Activated B cell treated with CpG ODN at 0.5 μM for 24 hours (primary cell): ENCODE results near the gene TBX3. TPM values are rescaled to one million over a fixed set of nuclear protein-coding genes. Genes with fewer than 3 reads are reported as not detected.

Source experiments
- ATAC-seq: fragments of 200-7000 bp; cut with Tn5 transposase; one replicate; pipeline ENCODE4 v1.10.0; 2021; ENCODE audit warnings: low read depth, mild to moderate bottlenecking, moderate library complexity
- CTCF ChIA-PET: fragments of 350-600 bp; sonication (Branson Sonifier 250); formaldehyde crosslinking; loops from one replicate; lab custom pipeline; 2021; ENCODE audit warnings: antibody characterized with exemption; lab: Charles Lee
- POLR2A ChIA-PET: fragments of 350-600 bp; sonication (Branson Sonifier 250); formaldehyde crosslinking; loops from one replicate; lab custom pipeline; 2021; ENCODE audit warnings: antibody characterized with exemption; lab: Charles Lee
- DNase-seq: peaks from one replicate; pipeline ENCODE4 v3.0.0; 2022
- H3K27ac Mint-ChIP-seq: one replicate; pipeline ENCODE4 v1.8.0; 2020; ENCODE audit warnings: mixed read lengths
- H3K27me3 Mint-ChIP-seq: one replicate; pipeline ENCODE4 v1.8.0; 2021; ENCODE audit warnings: mixed read lengths
- H3K36me3 Mint-ChIP-seq: one replicate; pipeline ENCODE4 v1.8.0; 2021; ENCODE audit warnings: low read depth, mixed read lengths
- H3K4me1 Mint-ChIP-seq: one replicate; pipeline ENCODE4 v1.8.0; 2021; ENCODE audit warnings: mixed read lengths
- H3K4me3 Mint-ChIP-seq: one replicate; pipeline ENCODE4 v1.8.0; 2020; ENCODE audit warnings: mild to moderate bottlenecking, mixed read lengths
- H3K9me3 Mint-ChIP-seq: one replicate; pipeline ENCODE4 v1.8.0; 2020; ENCODE audit warnings: mixed read lengths
- intact Hi-C: fragments of 100-400 bp; cut with micrococcal nuclease; formaldehyde crosslinking; loops from one replicate; pipeline ENCODE4 v1.15.1; 2024
- total RNA-seq: library from RNA; stranded (reverse); gene quantifications from 2 replicates; pipeline ENCODE4 v1.2.3, GENCODE V29; 2022
- TF ChIP-seq, protein P1 (sequence below): fragments of 200-600 bp; IDR thresholded peaks from one replicate; pipeline ENCODE4 v1.8.0; 2022; ENCODE audit warnings: antibody characterized with exemption, mild to moderate bottlenecking

Gene TBX3
- total RNA-seq, 1 donor from 2014 or later, result not detected

DNA sequence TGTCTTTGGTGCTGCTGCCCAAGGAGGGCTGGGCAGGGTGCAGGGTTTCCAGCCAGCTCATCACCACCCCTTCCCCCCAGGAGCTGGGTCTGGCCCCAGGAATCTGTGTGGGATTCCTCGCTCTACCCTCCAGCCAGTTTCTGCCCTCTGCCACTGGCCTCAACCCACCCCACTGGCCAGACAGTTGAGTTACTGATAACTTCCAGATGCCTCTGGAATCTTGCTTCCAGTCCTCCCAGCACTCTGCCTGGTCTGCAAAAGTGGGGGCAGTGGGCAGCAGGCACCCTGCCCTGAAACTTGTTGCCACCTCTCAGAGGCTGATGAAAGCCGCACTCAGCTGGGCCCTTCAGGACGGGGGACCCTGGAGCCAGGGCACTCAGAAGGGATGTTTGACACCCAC is 20.1 kb upstream of the TBX3 start:
- ATAC-seq (no peak), DNase-seq (no peak)
- no peak overlapping the region for H3K4me3 Mint-ChIP-seq
- TF ChIP-seq, protein P1, sequence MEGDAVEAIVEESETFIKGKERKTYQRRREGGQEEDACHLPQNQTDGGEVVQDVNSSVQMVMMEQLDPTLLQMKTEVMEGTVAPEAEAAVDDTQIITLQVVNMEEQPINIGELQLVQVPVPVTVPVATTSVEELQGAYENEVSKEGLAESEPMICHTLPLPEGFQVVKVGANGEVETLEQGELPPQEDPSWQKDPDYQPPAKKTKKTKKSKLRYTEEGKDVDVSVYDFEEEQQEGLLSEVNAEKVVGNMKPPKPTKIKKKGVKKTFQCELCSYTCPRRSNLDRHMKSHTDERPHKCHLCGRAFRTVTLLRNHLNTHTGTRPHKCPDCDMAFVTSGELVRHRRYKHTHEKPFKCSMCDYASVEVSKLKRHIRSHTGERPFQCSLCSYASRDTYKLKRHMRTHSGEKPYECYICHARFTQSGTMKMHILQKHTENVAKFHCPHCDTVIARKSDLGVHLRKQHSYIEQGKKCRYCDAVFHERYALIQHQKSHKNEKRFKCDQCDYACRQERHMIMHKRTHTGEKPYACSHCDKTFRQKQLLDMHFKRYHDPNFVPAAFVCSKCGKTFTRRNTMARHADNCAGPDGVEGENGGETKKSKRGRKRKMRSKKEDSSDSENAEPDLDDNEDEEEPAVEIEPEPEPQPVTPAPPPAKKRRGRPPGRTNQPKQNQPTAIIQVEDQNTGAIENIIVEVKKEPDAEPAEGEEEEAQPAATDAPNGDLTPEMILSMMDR, result no peak
- ChIA-PET CTCF (no interaction called here), POLR2A (no interaction called here)
- H3K27ac Mint-ChIP-seq, result no peak overlapping the region
- peaks cover 50% of the 10 kb centered on the region for H3K27me3 Mint-ChIP-seq
- no peaks in the 10 kb centered on the region for H3K4me1 Mint-ChIP-seq
- H3K36me3 Mint-ChIP-seq, result no peaks in the 10 kb centered on the region
- H3K9me3 Mint-ChIP-seq, result no peaks in the 10 kb centered on the region
- intact Hi-C loops, result no loop called here

DNA sequence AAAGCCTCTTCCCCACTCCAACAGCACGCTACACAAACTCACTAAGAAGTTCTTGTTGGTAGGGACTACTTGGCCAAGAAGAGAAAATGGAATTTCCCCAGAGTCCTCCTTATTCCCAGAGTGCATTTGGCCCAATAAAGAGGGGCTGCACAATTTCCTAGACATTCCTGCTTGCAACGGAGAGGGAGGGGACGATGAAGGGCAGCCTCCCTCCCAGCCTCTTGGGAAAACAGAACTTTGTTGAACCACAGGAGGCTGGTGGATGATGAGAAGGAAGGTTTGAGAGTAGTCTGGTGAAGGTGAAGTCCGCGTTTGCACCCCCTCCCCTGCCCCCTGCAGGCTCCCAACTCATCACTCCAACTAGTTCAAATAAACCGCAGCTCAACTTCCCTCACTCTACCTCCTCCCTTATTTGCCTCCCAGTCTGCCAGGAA is 19.1 kb upstream of the TBX3 start:
- CTCF ChIA-PET, result no interaction called here

DNA sequence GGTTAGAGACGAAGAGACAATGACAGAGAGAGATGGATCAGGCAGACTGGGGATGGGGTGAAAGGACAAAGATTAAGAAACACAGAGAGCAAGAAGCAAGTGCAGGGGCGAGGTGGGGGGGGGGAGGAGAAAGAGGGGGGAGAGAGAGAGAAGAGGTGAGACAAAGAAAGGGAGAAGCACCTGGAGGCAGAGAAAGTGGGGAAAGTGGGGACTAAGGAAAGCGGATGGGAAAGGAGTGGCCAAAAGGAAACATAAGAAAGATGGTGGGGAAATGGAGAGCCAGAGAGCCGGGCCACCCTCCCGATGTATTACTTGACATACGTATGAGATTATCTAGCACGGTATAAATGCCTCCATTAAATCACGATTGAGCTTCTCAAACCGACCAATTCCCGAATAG is 18.5 kb upstream of the TBX3 start:
- Mint-ChIP-seq H3K4me1 (no peaks in the 10 kb centered on the region), H3K27me3 (peaks cover 64% of the 10 kb centered on the region), H3K36me3 (no peaks in the 10 kb centered on the region), H3K27ac (no peak overlapping the region), H3K4me3 (no peak overlapping the region), H3K9me3 (no peaks in the 10 kb centered on the region)
- POLR2A ChIA-PET, result no interaction called here
- no peak for DNase-seq
- TF ChIP-seq, protein P1, result no peak
- intact Hi-C loops, result no loop called here
- ATAC-seq, result no peak
- CTCF ChIA-PET, result no interaction called here

More for the DNA sequence above, 19.1 kb upstream of the TBX3 start:
- ATAC-seq (no peak), DNase-seq (no peak)
- intact Hi-C loops, result no loop called here
- no peak overlapping the region for H3K4me3 Mint-ChIP-seq
- no peaks in the 10 kb centered on the region for H3K9me3 Mint-ChIP-seq
- no peak overlapping the region for H3K27ac Mint-ChIP-seq
- peaks cover 59% of the 10 kb centered on the region for H3K27me3 Mint-ChIP-seq
- H3K4me1 Mint-ChIP-seq, result no peaks in the 10 kb centered on the region
- POLR2A ChIA-PET, result no interaction called here
- H3K36me3 Mint-ChIP-seq, result no peaks in the 10 kb centered on the region
- TF ChIP-seq, protein P1, result no peak

DNA sequence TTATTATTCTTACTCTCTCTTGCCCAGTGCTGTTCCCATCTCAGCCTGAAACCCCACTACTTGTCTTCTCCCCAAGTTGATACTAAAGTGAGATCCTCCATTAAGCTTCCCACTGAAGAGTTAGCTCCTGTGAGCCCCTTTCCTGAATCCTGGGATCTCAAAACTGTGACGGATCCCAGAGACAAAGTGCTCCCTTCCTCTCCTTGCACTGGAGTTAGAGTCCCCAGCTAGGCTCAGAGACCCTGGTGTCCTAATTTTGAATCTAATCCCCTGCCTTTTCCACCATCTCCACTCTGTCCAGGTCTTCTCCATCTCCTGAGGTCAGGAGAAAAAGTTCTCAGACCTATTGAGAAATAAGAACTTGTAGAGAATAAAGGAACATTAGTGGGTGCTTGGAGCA is 17.6 kb upstream of the TBX3 start:
- ChIA-PET CTCF (no interaction called here), POLR2A (no interaction called here)
- ATAC-seq, result no peak
- H3K36me3 Mint-ChIP-seq, result no peaks in the 10 kb centered on the region
- no peak for DNase-seq
- no peak overlapping the region for H3K4me3 Mint-ChIP-seq
- no peak overlapping the region for H3K27ac Mint-ChIP-seq
- peaks cover 69% of the 10 kb centered on the region for H3K27me3 Mint-ChIP-seq
- TF ChIP-seq, protein P1, result no peak
- no peaks in the 10 kb centered on the region for H3K4me1 Mint-ChIP-seq
- intact Hi-C loops, result no loop called here
- no peaks in the 10 kb centered on the region for H3K9me3 Mint-ChIP-seq

DNA sequence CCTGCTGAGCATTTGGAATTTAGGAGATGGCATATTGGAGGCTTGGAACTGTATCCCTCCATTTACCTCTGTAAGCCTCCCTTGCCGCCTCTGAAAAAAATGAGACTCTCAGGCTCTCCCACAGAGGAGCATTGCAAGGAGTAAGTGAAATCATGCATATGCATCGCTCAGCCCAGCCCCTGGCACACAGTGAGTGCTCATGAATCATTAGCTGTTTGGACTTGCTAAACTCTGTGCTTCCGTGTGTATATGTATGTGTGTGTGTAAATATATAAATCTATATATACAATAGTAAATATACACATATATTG is 17.1 kb upstream of the TBX3 start:
- Mint-ChIP-seq H3K36me3 (no peaks in the 10 kb centered on the region), H3K27me3 (peaks cover 68% of the 10 kb centered on the region), H3K4me3 (no peak overlapping the region), H3K27ac (no peak overlapping the region), H3K9me3 (no peaks in the 10 kb centered on the region), H3K4me1 (no peaks in the 10 kb centered on the region)
- ChIA-PET CTCF (no interaction called here), POLR2A (no interaction called here)
- TF ChIP-seq, protein P1, result no peak
- intact Hi-C loops, result no loop called here
- no peak for DNase-seq
- ATAC-seq, result no peak
